ENCODE results near the gene TEKT1.

Gene TEKT1

GRCh38 chr17:6789146-6789545 is 42.4 kb downstream of the TEKT1 start:
- ChIA-PET POLR2A (no interaction called here), CTCF (interaction anchor here (0.7 to 2.3 kb wide), 2 partner anchors 123 to 257 kb away, joined by 3 to 9 read pairs; no protein-coding TSS in a partner anchor)
- Histone ChIP-seq H3K4me1 (ENCODE audit: control insufficient read depth, insufficient read depth, low read length) (no peaks in the 10 kb centered on the region), H3K4me3 (ENCODE audit: low read depth, low read length) (no peak overlapping the region), H3K27ac (ENCODE audit: extremely low read depth, low read depth, low read length) (no peak overlapping the region), H3K36me3 (ENCODE audit: control insufficient read depth in 2 of 2, insufficient read depth in 1 of 2, low read length in 2 of 2) (no peaks in the 10 kb centered on the region), H3K9me3 (ENCODE audit: control insufficient read depth, insufficient read depth, low read depth, low read length) (no peaks in the 10 kb centered on the region)
- TF ChIP-seq ZNF10 (tag by site-specific recombination; IDR thresholded peaks at IDR 0.05) (no peak), ZNF114 (tag by site-specific recombination; IDR thresholded peaks at IDR 0.05) (no peak), TCF7L2 (IDR thresholded peaks at IDR 0.05; ENCODE audit: borderline replicate concordance, low read depth, low read length) (no peak), SCRT2 (tag by site-specific recombination; IDR thresholded peaks at IDR 0.05) (no peak), ZNF248 (tag by site-specific recombination; IDR thresholded peaks at IDR 0.05) (no peak), GFI1B (tag by site-specific recombination; IDR thresholded peaks at IDR 0.05) (no peak), ZBTB20 (tag by site-specific recombination; IDR thresholded peaks at IDR 0.05) (no peak)

GRCh38 chr17:6787081-6787693 is 44.3 kb downstream of the TEKT1 start:
- H3K4me1 ChIP-seq (ENCODE audit: control insufficient read depth, insufficient read depth, low read length) = no peaks in the 10 kb centered on the region
- H3K9me3 ChIP-seq (ENCODE audit: control insufficient read depth, insufficient read depth, low read depth, low read length) = no peaks in the 10 kb centered on the region
- no peak for TF ChIP-seq SCRT2 (tag by site-specific recombination; IDR thresholded peaks at IDR 0.05)
- peak; percentile 79; the same call in 1 of the 2 replicates for TF ChIP-seq ZBTB21 (tag by site-specific recombination; IDR thresholded peaks at IDR 0.05)
- no peak for TF ChIP-seq ZNF302 (tag by site-specific recombination; IDR thresholded peaks at IDR 0.05; ENCODE audit: low read depth)
- TF ChIP-seq ZBTB44 (tag by site-specific recombination; IDR thresholded peaks at IDR 0.05) = no peak
- TF ChIP-seq ZNF629 (tag by site-specific recombination; IDR thresholded peaks at IDR 0.05) = peak; percentile 61
- TF ChIP-seq ZNF398 (tag by site-specific recombination; IDR thresholded peaks at IDR 0.05) = 0 out of 2 replicates have a peak, but pooled peaks have one; percentile 8
- TF ChIP-seq ZNF335 (tag by site-specific recombination; conservative IDR thresholded peaks at IDR 0.05) = 0 out of 2 replicates have a peak, but pooled peaks have one; percentile 30
- TF ChIP-seq ZNF776 (tag by site-specific recombination; IDR thresholded peaks at IDR 0.05; ENCODE audit: borderline replicate concordance) = no peak
- CTCF ChIA-PET = interaction anchor here (0.6 to 1.1 kb wide), 5 partner anchors 36 to 138 kb away, joined by 3 to 4 read pairs (median 4); no protein-coding TSS in a partner anchor
- no peak overlapping the region for H3K27ac ChIP-seq (ENCODE audit: extremely low read depth, low read depth, low read length)
- H3K4me3 ChIP-seq (ENCODE audit: low read depth, low read length) = no peak overlapping the region
- H3K36me3 ChIP-seq (ENCODE audit: control insufficient read depth in 2 of 2, insufficient read depth in 1 of 2, low read length in 2 of 2) = no peaks in the 10 kb centered on the region
- POLR2A ChIA-PET = no interaction called here

GRCh38 chr17:6786618-6787017 is 44.9 kb downstream of the TEKT1 start:
- Histone ChIP-seq H3K9me3 (ENCODE audit: control insufficient read depth, insufficient read depth, low read depth, low read length) (no peaks in the 10 kb centered on the region), H3K36me3 (ENCODE audit: control insufficient read depth in 2 of 2, insufficient read depth in 1 of 2, low read length in 2 of 2) (no peaks in the 10 kb centered on the region), H3K4me1 (ENCODE audit: control insufficient read depth, insufficient read depth, low read length) (no peaks in the 10 kb centered on the region), H3K4me3 (ENCODE audit: low read depth, low read length) (no peak overlapping the region), H3K27ac (ENCODE audit: extremely low read depth, low read depth, low read length) (no peak overlapping the region)
- POLR2A ChIA-PET = no interaction called here
- CTCF ChIA-PET = interaction anchor here (1.1 kb wide), 1 partner anchor 57 kb away, joined by 3 read pairs; no protein-coding TSS in a partner anchor
- TF ChIP-seq ZNF704 (tag by site-specific recombination; IDR thresholded peaks at IDR 0.05) (no peak), ZBTB17 (tag by site-specific recombination; IDR thresholded peaks at IDR 0.05) (no peak), PRDM4 (tag by site-specific recombination; IDR thresholded peaks at IDR 0.05) (no peak), ZNF692 (tag by site-specific recombination; IDR thresholded peaks at IDR 0.05) (no peak), ZNF148 (tag by site-specific recombination; IDR thresholded peaks at IDR 0.05; ENCODE audit: borderline replicate concordance) (no peak), ZNF561 (tag by site-specific recombination; IDR thresholded peaks at IDR 0.05; ENCODE audit: borderline replicate concordance) (no peak)

Data from HEK293 (cell line).